HG03354 (cell line): Measurements from ENCODE around the gene UBE2U.
A peak's percentile ranks its signal among the peaks of the same experiment; 100 is the strongest.

Experiments used
- ATAC-seq: cut with Tn5 transposase; IDR thresholded peaks from one replicate; pipeline ENCODE4 v1.9.1; 2021; ENCODE audit warnings: mild to moderate bottlenecking; ENCODE audit not compliant: unreplicated experiment, poor library complexity, severe bottlenecking

The UBE2U gene, protein sequence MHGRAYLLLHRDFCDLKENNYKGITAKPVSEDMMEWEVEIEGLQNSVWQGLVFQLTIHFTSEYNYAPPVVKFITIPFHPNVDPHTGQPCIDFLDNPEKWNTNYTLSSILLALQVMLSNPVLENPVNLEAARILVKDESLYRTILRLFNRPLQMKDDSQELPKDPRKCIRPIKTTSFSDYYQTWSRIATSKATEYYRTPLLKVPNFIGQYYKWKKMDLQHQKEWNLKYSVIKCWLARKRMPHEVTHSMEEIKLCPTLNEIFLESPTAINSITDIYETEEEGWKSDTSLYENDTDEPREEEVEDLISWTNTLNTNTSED

DNA sequence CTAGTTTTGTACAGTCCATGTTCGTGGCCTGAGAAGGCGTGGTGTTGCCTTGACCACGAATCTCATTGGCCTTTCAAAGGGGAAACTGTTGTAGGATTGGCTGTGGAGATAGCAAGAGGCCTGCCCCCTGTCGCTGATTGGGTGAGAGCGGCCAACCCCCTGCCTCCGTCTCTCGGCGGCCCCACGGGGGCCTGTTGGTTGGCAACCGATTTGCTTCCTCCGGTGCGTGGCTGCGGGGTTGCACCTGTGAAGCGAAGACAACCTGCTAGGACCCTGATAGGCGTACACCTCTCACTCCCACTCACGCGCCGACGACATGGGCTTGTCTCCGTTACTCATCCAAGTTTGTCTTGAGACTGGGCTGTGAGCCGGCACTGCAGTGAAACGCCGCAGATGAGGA, at the start of gene UBE2U:
Gene UBE2U (plus strand): TSS at position 204 of the 400 bp plus-strand sequence. CDS start 428 bp downstream, outside the sequence.
- ATAC-seq: no peak

DNA sequence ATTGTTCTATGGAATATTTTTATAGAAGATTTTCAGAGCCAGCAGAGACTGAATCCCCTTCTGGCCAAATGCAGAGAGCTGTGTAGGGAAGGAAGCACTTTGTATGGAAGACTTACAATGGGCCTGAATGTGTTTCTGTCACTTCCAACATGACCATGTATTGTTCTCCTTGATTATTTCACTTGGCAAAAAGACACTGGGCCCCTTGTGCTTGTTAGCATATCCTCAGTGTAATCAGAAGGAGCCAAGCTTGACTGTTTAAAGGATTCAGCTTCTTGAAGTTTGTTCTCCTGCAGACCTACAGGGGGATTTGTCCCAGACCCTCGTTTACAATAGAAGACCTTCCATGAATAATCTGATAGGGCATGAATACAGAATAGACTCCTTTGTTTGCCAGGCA, 48.1 kb upstream of the UBE2U start:
- no peak for ATAC-seq

DNA sequence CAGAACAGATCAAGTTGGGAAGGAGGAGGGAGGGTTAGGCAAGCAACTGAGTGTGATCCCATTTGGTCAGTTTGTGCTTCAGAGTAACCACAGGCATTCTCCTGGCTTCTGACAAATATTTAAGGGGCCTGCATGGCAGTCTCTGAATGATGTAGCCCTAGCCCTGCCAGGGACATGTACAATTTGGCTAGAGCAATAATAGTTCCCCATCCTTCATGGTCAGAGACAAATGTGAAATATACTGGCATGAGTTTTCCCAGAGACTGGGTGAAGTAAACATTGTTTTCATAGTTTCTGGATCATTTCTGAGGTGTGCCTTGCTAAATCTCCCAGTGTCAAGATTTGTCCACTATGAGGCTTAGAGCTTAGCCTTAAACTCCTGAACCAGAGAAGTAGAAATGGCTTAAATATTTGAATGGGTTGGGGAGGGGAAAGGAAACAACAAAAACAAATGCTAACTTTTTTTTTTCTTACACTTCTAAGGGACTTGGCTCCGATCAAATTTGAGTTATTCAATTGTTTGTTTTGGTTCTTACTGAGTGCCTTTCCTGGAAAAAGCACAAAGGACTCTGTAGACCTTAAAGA, 42.0 kb upstream of the UBE2U start:
- no peak for ATAC-seq

DNA sequence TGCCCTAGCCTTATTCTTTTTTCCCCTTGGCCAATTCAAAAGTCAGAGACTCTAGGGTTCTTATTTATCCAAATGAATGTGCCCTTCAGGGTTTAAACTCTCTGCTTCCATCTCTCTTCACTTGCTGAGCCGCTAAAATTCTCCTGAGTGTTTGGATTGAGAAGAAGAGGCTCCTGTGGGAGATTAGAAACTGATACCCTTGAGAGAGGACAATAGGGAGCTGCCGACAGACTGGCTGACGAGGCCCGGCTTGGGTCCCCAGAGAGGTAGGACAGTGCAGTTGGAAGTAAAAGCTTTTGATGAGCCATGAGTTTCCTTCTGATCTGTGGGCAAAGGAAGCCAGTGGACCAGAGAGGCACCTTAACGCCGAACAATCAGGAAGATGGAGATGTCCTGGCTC, 41.3 kb upstream of the UBE2U start:
- no peak for ATAC-seq

DNA sequence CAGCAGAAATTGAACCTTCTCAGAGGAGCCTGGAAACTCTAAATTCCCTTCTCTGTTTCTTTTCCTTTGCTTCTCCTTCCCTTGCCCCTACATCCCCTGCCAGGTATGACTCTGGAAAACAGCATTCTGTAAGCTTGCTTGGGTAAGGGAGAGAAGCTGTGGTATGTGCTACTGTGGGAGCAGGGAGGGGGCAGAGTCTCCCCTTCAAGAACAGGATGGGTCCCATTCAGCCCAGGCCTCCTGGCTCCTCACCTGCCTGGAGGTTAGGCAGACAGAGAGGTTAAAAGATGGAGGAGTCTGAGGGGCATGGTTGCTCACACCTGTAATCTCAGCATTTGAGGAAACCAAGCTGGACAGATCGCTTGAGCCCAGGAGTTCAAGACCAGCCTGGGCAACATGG, 40.6 kb upstream of the UBE2U start:
- no peak for ATAC-seq

DNA sequence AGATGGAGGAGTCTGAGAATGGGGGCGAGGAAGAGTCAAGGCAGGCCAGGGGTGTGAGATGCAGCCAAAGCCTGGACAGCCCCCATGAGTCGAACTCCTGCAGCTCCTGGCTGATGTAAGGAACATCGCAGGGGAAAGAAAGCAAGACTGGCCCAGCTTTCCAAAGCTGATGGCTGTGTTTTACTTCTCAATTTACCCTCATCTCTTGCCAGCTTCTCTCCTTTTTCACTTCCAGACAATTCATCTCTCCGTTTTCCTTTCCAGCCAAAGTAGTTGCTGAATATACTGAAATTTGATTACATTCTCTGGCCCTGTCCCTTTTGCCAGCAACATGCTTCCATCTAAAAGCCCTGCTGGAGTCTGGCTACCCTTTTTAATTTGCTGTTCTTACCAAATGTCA, 40.0 kb upstream of the UBE2U start:
- ATAC-seq: no peak

DNA sequence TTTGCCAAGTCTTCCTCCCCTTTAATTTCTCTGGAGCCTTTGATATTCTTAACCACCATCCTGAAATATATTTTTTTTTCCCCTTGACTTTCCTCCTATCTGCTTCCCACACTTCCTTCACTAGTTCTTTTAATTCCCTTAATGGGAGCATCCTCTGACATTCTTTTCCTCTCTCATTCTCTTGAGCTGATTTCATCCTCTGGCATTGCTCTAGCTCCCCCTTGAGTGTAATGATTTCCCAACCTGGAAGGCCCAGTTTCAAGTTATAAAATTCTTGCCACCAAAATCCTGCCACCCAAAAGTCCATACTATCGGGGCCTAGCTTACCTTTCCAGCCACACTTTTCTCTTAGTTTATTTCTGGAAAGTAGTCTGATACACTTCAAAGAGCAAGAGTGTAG, 39.5 kb upstream of the UBE2U start:
- no peak for ATAC-seq

DNA sequence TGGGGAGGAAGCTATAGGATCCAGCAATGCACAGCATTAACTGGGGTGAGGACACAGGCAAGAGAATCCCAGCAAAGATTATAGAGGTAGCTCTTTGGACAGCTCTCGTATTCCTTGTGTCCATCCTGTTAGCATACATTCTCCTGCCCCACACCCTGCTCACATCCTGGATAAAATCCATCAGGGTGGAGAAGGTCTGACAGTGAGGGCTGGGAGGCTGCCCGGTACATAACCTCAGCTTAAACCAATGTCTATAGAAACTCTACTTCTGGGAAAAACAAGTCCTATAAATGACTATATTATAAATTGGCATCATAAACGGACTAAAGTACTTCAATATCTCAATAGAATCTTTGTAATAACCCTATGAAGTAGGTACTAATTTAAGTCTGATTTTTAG, 36.8 kb upstream of the UBE2U start:
- no peak for ATAC-seq

DNA sequence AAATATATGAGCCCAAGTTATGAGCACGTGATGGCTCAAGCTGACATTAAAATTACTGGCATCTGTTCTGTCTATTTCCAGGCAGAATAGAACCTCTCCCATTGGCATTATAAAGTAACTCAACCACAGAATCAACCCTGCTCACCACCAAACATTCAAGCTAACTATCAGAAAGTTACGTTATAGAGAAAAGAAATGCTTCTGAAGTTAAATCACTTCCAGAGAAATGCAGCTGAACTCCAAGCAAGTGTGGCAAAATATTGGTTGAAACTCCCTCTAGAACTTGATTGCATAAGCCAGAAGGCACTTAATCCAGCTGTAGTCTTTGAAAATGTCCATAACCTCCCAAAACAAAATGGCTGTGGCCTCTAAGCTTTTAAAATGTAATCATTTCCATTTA, 36.2 kb upstream of the UBE2U start:
- no peak for ATAC-seq

DNA sequence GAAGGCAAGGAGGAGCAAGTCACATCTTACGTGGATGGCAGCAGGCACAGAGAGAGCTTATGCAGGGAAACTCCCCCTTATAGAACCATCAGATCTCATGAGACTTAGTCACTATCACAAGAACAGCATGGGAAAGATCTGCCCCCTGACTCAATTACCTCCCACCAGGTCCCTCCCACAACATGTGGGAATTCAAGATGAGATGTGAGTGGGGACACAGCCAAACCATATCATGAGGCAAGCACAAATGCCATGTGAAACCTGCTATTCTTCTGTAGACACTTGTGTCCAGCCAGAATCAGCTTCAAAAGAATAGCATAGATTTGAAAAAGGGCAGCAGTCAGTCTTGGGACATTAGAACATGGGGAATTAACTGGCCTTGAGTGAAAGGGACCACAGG, 32.2 kb upstream of the UBE2U start:
- no peak for ATAC-seq

DNA sequence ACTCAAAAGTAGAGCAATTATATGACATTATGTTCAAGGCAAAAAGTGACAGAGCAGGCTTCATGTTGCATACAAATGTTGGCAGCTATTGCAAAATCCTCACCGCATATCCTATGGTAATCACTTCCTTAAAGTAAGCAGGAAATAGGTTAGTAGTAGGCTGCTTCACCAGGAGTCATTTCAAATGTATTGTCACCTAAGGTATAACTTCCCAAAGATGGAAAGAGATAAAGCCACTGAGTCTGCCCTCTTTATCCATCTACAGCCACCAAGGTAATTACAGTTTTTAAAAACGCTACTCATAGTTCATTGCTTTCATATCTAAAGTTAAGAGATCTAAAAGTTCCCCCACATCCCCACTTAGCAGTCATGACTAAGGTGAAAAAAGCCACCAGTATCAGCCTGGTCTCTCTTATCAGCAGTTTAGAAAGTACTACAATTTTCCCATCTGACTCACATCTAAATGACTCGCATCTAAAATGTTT, 31.6 kb upstream of the UBE2U start:
- ATAC-seq: peak; percentile 72

DNA sequence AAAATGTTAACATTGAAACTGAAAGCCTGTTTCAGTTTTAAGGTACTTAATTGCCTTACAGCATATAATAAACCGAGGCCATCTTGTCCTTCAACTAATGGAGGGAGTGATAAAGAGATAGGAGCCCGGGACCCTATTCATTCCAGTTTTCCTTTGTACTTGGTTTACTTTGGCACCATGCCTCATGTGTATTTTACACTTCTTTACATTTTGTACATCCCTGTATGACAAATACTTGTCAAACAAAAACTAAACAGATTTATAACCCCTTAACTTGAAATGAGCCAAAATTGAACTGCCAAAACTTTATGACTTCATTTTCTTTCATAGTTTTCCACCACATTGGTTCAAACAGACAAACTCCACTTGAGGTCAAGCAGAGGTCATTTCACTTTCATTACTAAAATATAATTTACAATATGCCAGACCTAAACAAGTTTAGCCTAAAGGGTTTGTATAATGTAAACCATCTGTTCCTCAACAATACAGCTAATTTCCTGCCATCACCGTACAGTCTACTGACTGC, 30.9 kb upstream of the UBE2U start:
- ATAC-seq: no peak

DNA sequence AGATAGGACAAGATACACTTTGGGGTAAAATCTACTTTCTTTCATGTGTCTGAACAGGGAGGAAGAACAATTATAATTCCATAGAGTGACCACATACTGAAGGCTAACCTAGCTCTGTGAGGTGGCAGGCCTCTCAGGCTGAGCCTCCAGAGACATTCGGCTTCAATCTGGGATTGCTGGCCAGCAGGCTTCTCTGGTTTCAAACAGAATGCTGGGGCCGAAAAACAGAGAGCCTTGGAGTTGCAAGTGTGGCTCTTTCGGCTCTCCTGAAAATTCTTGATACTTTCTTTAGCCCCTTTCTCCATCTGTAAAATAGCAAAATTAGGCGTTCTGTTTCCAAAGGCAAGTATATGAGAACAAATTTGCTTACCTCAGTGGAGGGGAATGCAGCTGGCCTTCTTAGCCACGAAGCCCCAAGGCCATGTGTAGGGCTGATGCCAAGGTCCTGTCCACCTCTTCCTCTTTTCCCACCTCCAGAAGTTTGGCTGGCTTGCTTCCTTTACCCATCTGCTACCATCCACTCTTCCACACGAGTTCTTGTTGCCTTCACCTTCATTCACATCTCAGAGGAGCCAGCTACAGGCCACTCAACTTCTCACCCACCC, 30.0 kb upstream of the UBE2U start:
- ATAC-seq: no peak

DNA sequence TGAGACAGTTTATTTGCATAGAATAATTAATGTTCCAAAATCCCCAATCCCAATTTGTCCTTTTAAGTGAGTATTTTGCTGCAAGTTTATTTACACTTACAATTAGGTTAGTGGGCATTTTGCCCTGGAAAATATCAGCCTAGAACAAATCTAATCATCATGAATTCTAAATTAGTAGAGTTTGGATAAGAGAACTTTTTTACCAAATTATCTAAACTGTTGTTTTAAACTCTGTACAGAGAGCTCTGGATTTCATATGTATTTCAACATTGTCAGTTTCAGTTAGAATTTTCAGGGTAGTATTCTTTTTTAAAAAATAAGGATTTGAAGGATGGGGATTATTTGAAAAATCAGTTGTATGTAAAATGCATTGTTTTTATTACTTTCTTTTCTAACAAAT, 27.8 kb upstream of the UBE2U start:
- ATAC-seq: no peak

DNA sequence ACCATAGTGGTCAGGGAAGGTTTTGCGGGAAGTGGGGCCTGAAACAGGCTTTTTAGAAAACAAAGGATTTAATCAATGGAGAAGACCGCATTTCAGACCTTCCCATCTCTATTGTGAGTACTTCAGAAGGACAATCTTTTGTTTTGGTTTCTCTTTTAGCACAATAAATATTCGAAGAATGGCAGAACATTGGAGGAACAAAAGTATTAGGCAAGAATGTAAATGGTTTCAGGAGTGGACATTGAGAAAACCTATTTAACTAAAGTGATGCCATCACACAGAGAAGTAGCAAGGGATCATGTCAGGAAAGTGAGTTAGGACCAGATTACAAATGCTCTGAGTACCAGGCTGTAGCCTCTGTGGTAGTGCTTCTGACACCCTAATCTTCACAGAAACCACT, 26.8 kb upstream of the UBE2U start:
- ATAC-seq: no peak

DNA sequence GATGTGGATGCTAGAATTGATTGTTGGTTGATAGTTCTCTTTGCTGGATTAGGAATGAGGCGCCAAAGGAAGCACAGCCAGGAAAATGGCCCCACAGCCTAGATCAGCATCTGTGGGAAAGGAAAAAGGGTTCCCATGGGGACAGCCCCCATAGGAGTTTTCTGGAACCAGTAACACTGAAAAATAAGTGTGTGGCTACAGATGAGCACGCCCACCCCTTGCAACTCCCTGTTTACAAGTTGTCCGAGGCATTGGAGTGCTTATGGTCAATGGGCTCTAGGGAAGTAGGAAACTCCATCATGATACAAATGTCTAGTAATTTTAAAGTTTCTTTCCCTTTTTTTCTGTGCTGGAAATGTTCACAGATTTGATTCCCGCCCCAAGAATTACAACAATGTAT, 23.8 kb upstream of the UBE2U start:
- no peak for ATAC-seq

DNA sequence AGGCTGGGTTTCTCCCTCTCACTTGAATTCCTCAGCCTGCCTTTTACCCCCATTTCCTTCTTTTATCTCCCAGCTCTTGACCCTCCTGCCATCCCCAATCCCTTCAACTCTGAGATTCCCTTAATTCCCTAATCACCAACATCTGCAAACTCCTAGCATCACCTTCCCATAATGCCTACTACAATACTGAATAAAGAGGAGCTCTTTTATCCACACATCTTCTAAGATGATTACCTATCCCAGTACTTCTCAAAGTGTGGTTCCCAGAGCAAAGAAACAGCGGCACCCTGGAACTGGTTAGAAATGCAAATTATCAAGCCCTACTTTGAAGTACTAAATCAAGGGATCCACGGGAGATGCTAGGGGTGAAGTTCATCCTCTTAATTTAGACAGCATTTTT, 21.2 kb upstream of the UBE2U start:
- no peak for ATAC-seq

DNA sequence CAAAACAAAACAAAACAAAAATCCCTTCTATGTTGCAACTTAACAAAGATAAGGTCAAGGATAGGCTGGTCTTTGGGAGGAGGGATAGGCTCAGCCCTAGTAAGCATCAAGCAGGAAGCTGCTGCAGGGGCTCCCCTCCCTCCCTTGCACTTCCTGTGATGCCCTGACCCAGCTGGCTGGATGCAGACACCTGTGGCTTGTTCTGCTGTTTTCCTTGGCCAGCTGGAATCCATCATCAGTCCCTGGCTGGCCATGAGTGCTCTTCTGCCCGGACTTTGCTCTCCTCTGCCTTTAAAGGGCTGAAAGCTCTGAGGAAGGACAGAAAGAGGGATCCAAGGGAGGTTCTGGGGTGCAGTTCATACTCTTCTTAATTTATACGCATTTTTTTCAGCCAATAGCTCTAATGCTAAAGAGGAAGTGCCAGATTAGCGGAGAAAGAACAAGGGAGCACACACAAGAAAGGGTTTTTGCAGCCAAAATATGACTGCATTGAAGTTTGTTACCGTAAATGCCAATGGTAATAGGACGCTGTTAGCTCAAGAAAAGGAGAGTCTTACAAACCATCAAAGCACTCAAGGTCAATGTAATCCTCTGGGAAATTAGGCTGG, 19.9 kb upstream of the UBE2U start:
- no peak for ATAC-seq

DNA sequence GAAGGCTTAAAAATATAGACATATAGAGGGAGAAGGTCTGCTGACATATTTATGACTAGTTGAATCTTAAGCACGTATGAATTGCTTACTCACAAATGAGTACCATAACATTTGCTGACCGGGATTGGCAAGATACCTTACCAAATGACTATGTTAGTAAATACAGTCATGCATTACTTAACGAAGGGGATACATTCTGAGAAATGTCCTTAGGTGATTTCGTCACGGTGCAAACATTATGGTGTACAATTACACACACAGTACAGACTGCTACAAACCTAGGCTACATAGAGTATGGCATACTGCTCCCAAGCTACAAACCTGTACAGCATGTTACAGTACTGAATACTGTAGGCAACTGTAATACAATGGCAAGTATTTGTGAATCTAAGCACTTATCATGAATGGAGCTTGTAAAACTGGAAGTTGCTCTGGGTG, 19.4 kb upstream of the UBE2U start:
- ATAC-seq: no peak

DNA sequence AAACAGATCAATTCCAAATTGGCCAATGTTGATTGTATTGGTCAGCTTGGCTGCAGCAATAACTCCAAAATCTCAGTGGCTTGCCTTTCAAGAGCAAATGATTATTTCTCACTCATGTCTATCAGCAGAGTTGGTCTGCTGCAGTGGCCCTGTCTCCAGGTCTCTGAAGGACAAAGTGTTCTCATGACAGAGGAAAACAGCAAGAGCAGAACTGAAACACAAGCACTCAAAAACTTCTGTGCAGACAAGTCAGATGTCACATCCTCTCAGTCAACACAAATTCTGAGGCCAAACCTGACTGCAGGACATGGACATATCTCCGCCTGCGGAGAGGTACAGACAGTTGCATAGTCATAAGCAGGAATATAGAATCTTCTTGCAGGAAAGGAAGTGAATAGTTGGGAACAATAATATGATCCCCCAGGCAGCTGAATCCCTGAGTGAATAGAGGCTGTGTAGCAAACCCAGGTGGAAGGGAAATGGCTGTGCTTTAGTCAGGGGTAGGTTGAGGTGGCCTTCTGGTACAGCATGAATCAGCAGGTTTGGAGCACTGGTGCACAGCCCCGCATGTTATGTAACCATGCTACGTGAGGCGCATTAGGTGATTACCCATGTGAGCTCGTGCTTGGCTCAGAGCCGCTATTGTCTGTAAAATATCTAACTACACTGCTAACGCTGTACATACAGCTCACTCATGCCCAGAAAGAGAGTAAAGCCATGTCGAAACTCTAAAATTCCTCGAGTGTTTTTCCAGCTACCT, 17.1 kb upstream of the UBE2U start:
- no peak for ATAC-seq
